IPS-18a (cell line): ENCODE data around the gene LAMA4.
"Not testable (repeated sequence)": the region's sequence is repeated elsewhere in the genome, so short reads cannot be mapped to it uniquely, and the experiment has no call there.

Experiments used
- H3K27ac ChIP-seq: one replicate; pipeline ENCODE4 v1.5.1; 2013; ENCODE audit warnings: low read length
- H3K27me3 ChIP-seq: one replicate; pipeline ENCODE4 v1.6.1; 2013; ENCODE audit warnings: mild to moderate bottlenecking, low read length; ENCODE audit not compliant: control insufficient read depth, insufficient read depth
- H3K36me3 ChIP-seq: one replicate; pipeline ENCODE4 v1.6.1; 2013; ENCODE audit warnings: low read depth, low read length; ENCODE audit not compliant: control insufficient read depth
- H3K4me1 ChIP-seq: one replicate; pipeline ENCODE4 v1.6.1; 2013; ENCODE audit warnings: low read depth, low read length; ENCODE audit not compliant: control insufficient read depth
- H3K4me3 ChIP-seq: one replicate; pipeline ENCODE4 v1.5.1; 2013; ENCODE audit warnings: low read length
- H3K9ac ChIP-seq: one replicate; pipeline ENCODE4 v1.6.1; 2013; ENCODE audit warnings: mild to moderate bottlenecking, low read length, moderate library complexity
- H3K9me3 ChIP-seq: one replicate; pipeline ENCODE4 v1.6.1; 2013; ENCODE audit warnings: low read depth, low read length; ENCODE audit not compliant: control insufficient read depth

The LAMA4 gene

GRCh38 chr6:112123982-112124381 lies 130.4 kb downstream of the LAMA4 start:
- no peak overlapping the region for H3K9ac ChIP-seq
- no peaks in the 10 kb centered on the region for H3K27me3 ChIP-seq
- H3K9me3 ChIP-seq, result no peaks in the 10 kb centered on the region
- H3K27ac ChIP-seq, result no peak overlapping the region
- H3K36me3 ChIP-seq, result no peaks in the 10 kb centered on the region
- H3K4me1 ChIP-seq, result no peaks in the 10 kb centered on the region
- H3K4me3 ChIP-seq, result no peak overlapping the region

GRCh38 chr6:112122756-112123155 lies 131.6 kb downstream of the LAMA4 start:
- Histone ChIP-seq H3K9me3 (no peaks in the 10 kb centered on the region), H3K27ac (no peak overlapping the region), H3K9ac (no peak overlapping the region), H3K36me3 (no peaks in the 10 kb centered on the region), H3K4me3 (no peak overlapping the region), H3K4me1 (no peaks in the 10 kb centered on the region), H3K27me3 (no peaks in the 10 kb centered on the region)

GRCh38 chr6:112118034-112118433 lies 136.3 kb downstream of the LAMA4 start:
- Histone ChIP-seq H3K4me1 (no peaks in the 10 kb centered on the region), H3K4me3 (no peak overlapping the region), H3K36me3 (no peaks in the 10 kb centered on the region), H3K9me3 (no peaks in the 10 kb centered on the region), H3K27me3 (no peaks in the 10 kb centered on the region), H3K9ac (no peak overlapping the region), H3K27ac (no peak overlapping the region)

GRCh38 chr6:112117554-112117953 lies 136.8 kb downstream of the LAMA4 start:
- H3K27me3 ChIP-seq, result no peaks in the 10 kb centered on the region
- H3K4me1 ChIP-seq, result no peaks in the 10 kb centered on the region
- H3K27ac ChIP-seq, result no peak overlapping the region
- no peak overlapping the region for H3K9ac ChIP-seq
- no peaks in the 10 kb centered on the region for H3K36me3 ChIP-seq
- H3K9me3 ChIP-seq, result no peaks in the 10 kb centered on the region
- no peak overlapping the region for H3K4me3 ChIP-seq

- no peaks in the 10 kb centered on the region for H3K36me3 ChIP-seq
- no peak overlapping the region for H3K4me3 ChIP-seq
- H3K9ac ChIP-seq, result no peak overlapping the region
Measured at GRCh38 chr6:112116221-112116620, 138.1 kb downstream of the LAMA4 start.

GRCh38 chr6:112114577-112115223 lies 139.7 kb downstream of the LAMA4 start:
- H3K9me3 ChIP-seq, result no peaks in the 10 kb centered on the region
- H3K4me3 ChIP-seq, result no peak overlapping the region
- H3K9ac ChIP-seq, result no peak overlapping the region
- H3K36me3 ChIP-seq, result no peaks in the 10 kb centered on the region
- no peaks in the 10 kb centered on the region for H3K4me1 ChIP-seq
- H3K27ac ChIP-seq, result no peak overlapping the region
- H3K27me3 ChIP-seq, result no peaks in the 10 kb centered on the region

More at GRCh38 chr6:112116221-112116620, 138.1 kb downstream of the LAMA4 start:
- no peaks in the 10 kb centered on the region for H3K27me3 ChIP-seq
- no peaks in the 10 kb centered on the region for H3K9me3 ChIP-seq
- H3K4me1 ChIP-seq, result no peaks in the 10 kb centered on the region
- no peak overlapping the region for H3K27ac ChIP-seq

GRCh38 chr6:112113918-112114317 lies 140.4 kb downstream of the LAMA4 start:
- no peaks in the 10 kb centered on the region for H3K9me3 ChIP-seq

GRCh38 chr6:112113431-112113830 lies 140.9 kb downstream of the LAMA4 start:
- H3K36me3 ChIP-seq, result no peaks in the 10 kb centered on the region
- no peak overlapping the region for H3K9ac ChIP-seq
- no peak overlapping the region for H3K27ac ChIP-seq
- no peaks in the 10 kb centered on the region for H3K4me1 ChIP-seq
- H3K9me3 ChIP-seq, result no peaks in the 10 kb centered on the region
- no peaks in the 10 kb centered on the region for H3K27me3 ChIP-seq
- no peak overlapping the region for H3K4me3 ChIP-seq

More at GRCh38 chr6:112113918-112114317, 140.4 kb downstream of the LAMA4 start:
- no peaks in the 10 kb centered on the region for H3K4me1 ChIP-seq
- H3K9ac ChIP-seq, result no peak overlapping the region
- H3K27ac ChIP-seq, result no peak overlapping the region
- no peaks in the 10 kb centered on the region for H3K27me3 ChIP-seq
- no peak overlapping the region for H3K4me3 ChIP-seq
- H3K36me3 ChIP-seq, result no peaks in the 10 kb centered on the region

GRCh38 chr6:112109262-112109661 lies 145.1 kb downstream of the LAMA4 start:
- H3K27me3 ChIP-seq, result no peaks in the 10 kb centered on the region
- H3K9me3 ChIP-seq, result no peaks in the 10 kb centered on the region
- H3K4me3 ChIP-seq, result no peak overlapping the region
- no peaks in the 10 kb centered on the region for H3K4me1 ChIP-seq
- no peak overlapping the region for H3K9ac ChIP-seq
- H3K36me3 ChIP-seq, result no peaks in the 10 kb centered on the region
- H3K27ac ChIP-seq, result no peak overlapping the region

GRCh38 chr6:112106562-112106961 lies 147.8 kb downstream of the LAMA4 start:
- H3K9me3 ChIP-seq, result no peaks in the 10 kb centered on the region
- no peaks in the 10 kb centered on the region for H3K4me1 ChIP-seq
- H3K4me3 ChIP-seq, result no peak overlapping the region
- no peak overlapping the region for H3K9ac ChIP-seq
- H3K36me3 ChIP-seq, result no peaks in the 10 kb centered on the region
- H3K27ac ChIP-seq, result no peak overlapping the region
- no peaks in the 10 kb centered on the region for H3K27me3 ChIP-seq

GRCh38 chr6:112106026-112106425 lies 148.3 kb downstream of the LAMA4 start:
- not testable (repeated sequence) for H3K27me3 ChIP-seq, H3K4me3 ChIP-seq, H3K9me3 ChIP-seq, H3K4me1 ChIP-seq, H3K36me3 ChIP-seq, H3K27ac ChIP-seq, H3K9ac ChIP-seq

- no peaks in the 10 kb centered on the region for H3K36me3 ChIP-seq
- no peak overlapping the region for H3K9ac ChIP-seq
- H3K4me1 ChIP-seq, result peaks cover 20% of the 10 kb centered on the region
- H3K4me3 ChIP-seq, result no peak overlapping the region
- H3K27me3 ChIP-seq, result no peaks in the 10 kb centered on the region
- no peak overlapping the region for H3K27ac ChIP-seq
- no peaks in the 10 kb centered on the region for H3K9me3 ChIP-seq
Measured at GRCh38 chr6:112100561-112100960, 153.8 kb downstream of the LAMA4 start.
